Skin of body (tissue), 2 donors: ENCODE measurements around the gene CORIN. TPM values are rescaled to one million over a fixed set of nuclear protein-coding genes. Genes with fewer than 3 reads are reported as not detected.
"Not testable (repeated sequence)": the region's sequence is repeated elsewhere in the genome, so short reads cannot be mapped to it uniquely, and the experiment has no call there.

Experiments
- DNase-seq: peaks from one replicate; lab custom pipeline; 2025; lab: John Stamatoyannopoulos, UW
- total RNA-seq: library from RNA; depleted of rRNA; stranded (reverse); fragments of >200 nt; gene quantifications from one replicate; pipeline ENCODE4 v1.2.3, GENCODE V29; 2014

CORIN gene
- total RNA-seq, 1 donor from 2014 or later = 11.8 TPM

DNA sequence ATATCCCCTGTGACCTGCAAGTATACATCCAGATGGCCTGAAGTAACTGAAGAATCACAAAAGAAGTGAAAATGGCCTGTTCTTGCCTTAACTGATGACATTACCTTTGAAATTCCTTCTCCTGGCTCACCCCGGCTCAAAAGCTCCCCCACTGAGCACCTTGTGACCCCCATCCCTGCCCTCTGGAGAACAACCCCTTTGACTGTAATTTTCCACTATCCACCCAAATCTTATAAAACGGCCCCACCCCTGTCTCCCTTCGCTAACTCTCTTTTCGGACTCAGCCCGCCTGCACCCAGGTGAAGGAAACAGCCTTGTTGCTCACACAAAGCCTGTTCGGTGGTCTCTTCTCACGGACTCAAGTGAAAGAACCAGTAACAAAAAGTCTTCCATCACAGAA, 69.9 kb downstream of the CORIN start:
- not testable (repeated sequence) for DNase-seq

DNA sequence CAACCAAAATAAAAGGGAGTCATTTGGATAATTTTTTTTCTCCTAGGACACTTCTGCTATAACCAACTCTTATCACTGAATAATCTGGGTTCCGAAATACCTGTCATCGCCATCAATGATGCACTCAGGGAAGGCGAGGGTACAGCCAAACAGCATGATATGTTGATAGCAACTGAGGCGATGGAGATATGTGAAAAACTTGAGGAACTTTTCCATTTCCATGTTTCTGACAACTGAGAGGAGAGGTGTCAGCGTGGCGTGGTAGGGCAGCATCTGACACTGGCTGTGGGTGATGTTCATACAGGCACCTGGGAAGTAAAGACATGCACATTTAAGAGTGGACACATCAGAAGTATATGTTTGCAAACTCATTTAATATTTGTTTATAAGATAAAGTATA, 74.6 kb downstream of the CORIN start:
- no peak for DNase-seq

DNA sequence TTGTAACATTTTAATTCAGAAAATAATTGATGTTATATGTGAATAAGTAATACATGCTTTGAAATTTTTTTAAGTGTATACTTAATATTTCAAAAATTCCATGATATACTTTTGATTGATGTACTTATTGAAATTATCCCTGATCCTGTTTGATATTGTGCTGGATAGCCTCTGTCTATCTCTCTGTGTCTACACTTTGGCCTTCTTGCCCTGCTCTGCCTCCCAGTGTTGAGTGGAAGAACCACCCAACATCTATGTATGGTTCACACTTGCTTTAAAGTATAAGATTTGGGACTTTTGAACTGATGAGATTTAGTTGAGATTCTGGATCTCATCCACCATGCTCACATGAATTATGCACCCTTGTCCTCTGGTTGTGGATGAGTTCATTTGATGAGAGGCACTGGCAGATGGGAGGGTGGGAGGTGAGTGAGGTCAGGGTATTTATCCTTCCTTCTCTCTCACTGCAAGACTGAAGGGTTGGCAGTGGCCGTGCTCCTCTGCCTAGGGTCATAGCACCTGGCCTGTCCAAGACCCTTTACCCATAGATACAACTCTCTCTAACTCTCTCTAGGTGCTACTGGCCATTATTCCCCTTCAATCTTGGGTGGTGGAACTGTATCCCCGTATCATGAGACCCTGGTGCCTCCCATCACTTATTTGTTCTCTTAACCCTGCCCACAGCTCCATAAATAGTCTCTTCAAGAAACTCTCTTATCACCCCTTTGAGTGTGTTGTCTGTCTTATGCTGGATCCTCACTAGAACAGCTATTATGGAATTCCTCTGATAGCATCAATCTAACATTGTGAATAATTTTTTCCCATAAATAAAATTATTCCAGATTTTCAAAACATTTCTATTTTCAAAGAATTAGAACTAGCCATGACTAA, 75.2 kb downstream of the CORIN start:
- DNase-seq = no peak

DNA sequence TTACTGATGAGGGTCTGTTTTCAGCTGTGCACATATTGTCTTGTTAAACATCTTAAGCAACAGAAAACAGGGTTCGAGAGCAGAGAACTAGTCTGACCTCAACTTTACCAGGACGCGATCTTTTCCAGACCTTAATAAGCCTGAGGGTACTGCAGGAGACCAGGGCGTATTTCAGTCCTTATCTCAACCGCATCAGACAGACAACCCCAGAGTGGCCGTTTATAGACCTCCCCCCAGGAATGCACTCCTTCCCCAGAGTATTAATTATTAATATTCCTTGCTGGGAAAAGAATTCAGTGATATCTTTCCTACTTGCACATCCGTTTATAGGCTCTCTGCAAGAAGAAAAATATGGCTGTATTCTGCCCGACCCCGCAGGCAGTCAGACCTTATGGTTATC, 84.6 kb downstream of the CORIN start:
- DNase-seq = not testable (repeated sequence)

DNA sequence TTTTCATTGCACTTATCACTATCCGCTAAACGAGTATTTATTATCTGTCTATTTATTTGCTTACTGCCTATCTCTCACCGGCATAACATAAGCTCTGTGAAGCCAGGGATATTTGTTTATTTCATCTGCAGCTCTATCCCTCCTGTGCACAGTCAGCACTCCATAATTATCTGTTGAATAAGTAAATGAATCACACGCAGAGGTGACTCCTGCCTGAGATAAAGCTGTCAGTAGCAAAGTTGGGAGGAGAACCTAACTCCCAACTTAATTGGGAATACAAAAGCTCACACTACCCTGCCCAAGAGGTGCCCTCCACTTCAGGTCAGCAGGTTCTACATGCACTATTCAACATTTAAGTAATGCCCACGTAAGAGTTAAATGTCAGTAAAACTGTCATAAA, 85.7 kb downstream of the CORIN start:
- DNase-seq = no peak

DNA sequence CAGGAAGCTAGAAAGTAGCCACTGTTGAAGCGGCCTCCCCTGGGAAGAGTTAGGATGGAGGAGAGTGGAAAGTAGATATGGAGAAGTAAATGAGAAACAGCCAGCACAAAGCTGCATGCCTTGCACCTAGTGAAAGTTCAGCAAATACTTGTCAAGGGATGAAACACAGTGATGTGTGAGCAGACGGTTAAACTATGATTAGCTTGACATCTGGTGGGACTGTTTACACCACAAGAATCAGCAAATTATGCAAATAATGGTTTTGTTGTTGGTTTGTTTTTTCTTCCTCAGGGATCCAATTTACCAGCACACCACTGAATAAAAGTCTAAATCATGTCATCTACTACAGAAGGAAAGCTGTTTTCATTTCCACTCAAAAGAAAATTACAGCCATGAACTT, 87.1 kb downstream of the CORIN start:
- peak; percentile 61 for DNase-seq

DNA sequence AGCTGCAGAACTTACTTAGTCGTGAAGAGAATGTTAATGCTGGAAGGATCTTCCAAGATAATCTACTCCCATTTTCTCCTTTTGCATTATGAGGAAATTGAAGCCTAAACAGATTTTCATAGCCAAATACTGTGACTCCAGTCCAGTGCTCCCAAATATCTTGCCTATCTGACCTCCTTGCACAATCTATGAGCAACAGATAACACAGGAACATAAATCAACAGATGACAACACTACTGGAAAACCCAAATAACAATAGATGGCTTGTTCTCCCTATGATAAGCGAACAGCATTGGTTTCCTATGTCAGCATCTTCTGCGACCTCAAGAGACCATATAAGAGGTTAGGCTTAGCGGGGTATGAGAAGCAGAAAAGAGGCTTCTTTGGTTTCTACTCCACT, 88.0 kb downstream of the CORIN start:
- DNase-seq = no peak

DNA sequence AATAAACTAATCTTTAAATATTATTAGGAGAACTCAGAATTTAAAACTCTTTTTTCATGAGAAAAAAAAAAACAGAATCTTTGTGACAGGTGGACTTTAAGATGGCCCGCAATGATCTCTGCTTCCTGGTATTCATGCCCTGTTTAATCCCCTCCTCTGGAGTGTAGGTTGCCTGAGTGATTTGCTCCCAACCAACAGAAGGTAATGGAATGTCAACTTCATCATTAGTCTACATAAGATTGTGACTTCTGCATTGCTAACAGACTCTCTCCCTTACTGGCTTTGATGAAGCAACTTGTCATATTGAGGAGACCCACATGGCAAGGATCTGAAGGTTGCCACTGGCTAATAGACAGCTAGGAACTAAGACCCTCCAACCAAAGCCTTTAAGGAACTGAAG, 88.8 kb downstream of the CORIN start:
- no peak for DNase-seq

DNA sequence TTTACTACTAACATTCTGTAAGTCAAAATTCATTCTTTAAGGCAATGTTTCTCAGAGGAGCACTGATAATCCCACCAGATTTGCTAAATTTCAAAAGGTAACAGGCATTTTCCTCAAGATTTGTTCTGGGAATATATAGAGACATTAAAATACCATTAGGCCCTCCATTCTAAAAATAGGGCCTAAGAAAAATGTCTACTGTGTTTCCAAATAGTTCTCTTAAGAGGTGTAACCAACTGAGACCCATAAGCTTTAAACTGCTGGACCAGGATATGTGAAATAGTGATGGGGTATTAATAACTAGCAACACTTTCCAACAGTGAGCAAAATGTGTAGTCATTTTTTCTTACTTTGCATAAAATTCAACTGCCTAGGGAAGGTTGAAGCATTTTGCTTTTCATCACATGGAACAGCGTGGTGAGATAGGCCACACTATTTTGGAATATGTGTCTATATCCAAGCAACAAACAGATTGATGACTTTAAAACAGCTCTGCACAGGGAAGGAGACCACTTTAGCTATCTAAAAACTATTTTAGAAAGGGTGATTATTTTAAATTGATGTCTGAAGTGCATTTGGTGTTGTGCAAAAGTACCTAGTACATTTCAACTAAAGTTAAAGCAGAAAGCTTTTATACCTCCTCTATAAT, 89.9 kb downstream of the CORIN start:
- DNase-seq = no peak

DNA sequence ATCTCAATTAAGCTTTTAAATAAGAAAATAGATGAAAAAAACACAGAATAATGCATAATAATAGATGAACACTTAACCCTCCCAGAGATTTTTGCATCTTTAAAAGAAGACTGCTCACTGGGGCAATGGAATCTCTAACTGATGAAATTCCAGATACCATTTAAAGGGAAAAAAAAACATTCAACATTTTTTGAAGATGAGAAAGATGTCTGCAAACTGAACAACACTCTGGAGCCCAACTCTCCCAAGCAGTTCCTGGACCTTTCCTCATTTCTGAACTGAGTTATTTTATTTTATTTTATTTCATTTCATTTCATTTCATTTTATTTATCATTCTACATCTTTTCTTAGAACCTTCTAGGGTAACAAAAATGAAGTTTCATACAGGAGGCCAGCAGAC, 90.7 kb downstream of the CORIN start:
- no peak for DNase-seq

DNA sequence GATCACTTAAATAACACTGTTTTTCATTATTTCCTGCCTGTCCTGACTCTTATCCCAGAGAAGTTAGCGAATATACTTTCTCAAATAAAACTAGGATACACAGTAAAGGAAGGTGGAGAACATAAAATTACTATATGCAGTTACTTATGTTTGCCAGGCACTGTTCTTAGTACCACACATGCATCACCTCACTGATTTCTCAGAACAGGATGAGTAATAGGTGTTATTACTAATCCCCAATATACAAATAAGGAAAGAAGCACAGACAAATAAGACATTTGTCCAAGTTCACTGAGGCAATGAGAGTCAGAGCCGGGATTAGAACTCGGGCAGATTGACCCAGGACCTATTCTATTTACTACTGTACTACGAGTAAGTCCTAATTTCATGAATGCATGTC, 91.7 kb downstream of the CORIN start:
- no peak for DNase-seq

DNA sequence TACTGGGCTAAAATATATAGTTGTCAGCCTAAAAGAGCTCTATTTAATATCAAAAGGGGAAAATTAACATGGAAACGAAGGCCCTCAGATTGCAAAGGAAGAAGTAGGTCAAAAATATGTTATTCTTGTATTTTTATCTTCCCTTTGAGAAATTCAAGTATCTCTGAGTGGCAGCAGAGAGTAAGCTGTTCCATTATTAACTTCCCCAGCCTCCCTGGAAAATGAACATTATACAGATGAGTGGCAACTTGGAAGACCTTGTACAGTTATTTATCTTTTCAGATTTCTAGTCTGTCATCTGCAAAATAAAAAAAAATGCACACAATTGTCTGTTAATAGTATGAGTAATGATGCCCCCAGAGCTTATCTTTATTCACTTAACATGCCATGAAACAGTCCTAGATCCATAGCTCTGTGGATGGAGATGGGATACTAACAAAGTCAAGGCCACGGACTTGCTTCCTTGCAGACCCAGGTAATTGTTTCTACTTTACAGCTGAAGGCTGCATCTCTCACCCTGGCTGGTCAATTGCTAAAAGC, 93.0 kb downstream of the CORIN start:
- no peak for DNase-seq

DNA sequence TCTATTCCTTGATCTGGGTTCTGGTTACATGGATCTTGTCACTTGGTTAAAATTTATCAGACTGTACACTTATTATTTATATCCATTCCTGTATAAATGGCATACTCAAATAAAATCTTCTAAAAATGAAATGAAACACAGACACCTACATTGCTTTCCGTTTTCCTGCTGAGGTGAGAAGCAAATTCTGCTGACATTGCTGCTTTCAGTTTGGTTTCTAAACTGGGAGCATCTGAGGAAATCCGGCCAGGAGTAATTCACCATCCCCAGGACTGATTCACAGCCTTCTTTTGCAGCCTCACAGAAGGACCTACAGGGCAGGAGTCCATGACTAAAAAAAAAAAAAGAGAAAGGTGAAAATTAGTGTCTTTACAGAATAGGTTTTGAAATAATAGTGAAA, 93.6 kb downstream of the CORIN start:
- DNase-seq = no peak

DNA sequence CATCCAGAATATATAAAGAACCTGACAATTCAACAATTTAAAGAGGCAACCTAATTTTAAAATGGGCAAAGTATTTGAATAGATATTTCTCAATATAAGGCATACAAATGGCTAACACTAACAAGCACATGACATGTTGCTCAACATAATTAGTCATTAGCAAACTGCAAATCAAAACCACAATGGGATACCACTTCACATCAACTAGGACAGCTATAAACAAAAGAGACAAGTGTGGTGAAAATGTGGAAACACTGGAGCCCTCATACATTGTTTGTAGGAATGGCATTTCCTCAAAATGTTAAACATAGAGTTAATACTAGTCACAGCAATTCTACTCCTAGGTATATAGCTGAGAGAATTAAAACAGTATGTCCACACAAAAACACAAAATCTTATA, 96.7 kb downstream of the CORIN start:
- DNase-seq = no peak

DNA sequence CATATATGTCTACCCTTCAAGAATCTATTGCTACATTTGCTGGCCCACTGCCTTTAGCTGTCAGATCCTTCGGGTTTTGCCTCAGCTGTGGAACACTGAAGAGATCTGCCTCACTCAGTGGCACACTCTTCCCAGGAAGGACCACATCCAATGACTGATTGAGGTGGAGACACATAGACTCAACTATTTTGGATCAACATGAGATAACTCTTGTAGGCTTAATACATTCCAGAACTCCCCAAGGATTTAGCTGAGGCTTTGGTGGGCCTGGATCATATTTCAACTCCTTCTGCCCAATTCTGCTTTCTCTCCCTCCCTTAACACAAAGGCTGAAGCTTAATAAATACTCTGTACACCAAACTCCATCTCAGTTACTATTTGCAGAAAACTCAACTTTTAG, 100.5 kb downstream of the CORIN start:
- peak; percentile 9 for DNase-seq

DNA sequence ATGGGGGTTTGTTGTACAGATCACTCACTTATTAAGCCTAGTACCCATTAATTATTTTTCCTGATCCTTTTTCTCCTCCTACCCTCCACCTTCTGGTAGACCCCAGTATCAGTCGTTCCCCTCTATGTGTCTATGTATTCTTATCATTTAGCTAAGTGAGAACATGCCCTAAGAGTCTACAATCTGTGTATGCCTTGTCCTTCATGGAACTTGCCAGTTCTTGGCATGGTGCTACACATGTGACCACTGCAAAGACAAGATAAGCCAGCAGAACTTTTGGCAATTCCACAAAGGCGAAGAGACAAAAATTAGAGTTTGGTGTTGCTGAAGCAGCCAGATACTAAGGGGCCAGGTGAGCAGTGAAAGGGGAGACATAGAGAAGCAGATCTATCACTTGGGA, 101.3 kb downstream of the CORIN start:
- DNase-seq = no peak

DNA sequence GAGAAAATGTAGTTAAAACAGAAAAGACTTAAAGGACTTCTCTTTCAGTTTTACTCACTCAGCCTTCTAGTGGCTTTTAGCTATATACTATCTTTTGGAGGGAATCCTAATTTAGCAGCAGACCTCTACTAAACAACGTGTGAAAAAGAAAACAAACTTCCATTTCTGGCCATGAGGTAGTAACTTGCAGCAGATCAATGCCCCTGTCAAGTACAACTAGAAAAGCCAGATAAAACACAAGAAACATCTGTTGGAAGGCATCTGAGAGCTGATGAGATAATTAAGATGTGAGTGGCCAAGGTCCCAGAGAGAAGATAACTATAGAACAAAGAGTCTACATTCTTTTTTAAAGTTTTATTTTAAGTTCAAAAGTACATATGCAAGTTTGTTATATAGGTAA, 101.7 kb downstream of the CORIN start:
- DNase-seq = no peak

DNA sequence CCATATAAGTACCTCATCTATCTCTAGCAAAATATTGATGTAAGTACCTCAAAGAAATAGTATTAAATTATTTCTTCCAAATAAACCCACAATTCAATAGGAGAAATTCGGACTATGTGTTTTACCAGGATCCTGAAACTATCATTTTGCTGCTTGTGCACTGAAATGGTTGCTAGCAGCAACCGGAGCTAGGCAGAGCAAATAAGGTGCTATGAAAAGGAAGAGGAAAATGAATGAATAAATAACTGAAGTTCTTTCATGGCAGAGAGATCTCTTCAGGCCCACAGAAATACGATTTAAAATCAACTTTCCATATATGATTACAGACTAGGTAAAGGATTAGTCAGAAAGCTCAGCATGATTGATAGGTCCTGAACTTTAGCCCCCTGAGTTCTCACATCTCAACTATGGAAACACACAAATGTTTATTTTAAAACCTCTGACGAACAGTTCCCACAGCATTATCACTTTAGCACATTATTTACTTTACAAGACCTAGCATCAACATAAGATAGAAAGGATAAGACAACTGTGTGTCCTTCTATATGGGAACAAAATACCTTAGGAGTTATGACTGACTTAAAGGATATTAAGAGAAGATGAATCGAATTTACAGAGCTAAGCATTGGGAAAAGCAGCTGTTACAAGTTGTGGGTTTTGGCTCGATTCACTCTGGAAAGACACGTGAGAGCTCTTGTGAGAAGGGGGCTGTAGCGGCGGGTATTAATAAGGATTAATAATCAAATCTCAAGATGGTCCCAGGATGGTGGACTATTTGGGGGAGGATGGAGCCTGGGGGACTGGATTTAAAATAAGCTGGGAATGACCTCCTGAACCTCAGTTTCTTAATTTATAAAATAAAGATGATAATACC, 104.3 kb downstream of the CORIN start:
- no peak for DNase-seq

DNA sequence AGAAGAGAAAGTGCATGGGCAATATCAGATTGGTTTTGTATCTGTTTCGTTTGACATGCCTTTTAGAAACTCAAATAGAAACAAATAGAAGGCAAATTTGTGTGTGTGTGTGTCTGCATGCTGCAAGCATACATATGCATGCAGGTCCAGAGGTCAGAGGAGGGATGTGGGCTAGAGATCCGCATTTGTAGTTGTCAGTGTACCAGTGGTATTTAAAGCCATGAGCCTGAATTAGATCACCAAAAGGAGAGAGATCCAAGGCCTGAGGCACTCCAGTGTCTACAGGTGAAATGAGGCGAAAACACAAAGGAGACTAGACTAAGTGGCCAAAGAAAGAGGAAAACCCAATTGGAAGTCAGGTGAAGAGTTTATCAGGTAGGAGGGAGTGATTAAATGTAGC, 106.7 kb downstream of the CORIN start:
- DNase-seq = no peak

DNA sequence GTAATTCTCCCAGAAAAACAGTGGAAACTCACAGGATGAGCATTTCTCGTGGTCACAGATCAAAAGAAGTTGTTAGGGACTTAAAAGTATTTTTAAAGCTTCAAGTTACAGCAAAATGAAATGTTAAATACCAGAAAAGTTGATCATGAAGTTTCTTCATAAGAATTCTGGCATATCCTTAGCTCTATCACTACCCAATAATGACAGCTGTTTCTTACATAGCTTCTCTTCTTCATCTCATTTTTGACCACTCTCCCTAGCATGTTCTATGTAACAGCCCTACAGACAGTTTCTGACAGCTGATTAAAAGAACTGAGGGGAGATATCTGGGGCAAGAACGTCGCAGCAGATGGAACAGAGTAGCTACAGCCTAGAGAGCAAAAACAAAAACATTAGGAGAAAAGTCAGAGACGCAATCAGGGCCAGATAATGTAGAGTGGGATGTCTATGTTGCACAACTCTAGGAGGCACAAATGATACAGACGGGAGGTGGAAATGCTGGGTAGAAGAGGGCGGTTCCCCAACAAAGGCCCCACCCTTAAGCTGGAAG, 108.7 kb downstream of the CORIN start:
- no peak for DNase-seq

DNA sequence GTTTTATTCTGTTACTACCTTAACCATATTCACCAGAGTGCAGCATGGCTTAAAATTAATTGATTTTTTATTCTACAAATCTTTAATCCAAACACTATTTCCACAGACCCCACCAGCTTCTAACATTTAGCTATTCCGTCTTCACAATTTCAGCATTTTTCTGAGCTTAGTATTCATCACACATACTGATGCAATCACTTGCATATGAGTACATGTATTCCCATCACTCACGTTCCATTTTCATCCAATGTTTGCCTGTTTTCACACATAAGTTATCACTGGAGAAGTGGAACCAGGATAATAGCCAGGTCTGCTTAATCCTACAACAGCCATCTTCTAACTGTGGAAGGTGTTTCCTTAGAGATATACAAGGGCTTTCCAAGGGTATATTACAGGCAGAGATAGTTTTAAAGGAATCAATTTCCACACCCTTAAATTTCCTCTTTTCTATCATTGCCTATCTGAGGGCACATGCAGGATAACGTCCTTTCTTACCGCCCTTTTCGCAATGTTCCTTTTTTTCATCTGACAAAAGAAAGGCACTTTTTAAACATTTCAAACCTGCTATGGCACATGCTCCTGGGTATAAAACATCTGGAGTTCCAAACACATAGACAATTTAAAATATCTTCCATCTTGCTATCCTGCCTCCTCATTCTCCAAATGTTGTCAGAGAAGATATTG, 115.8 kb downstream of the CORIN start:
- peak; percentile 13 for DNase-seq
